Progenitor cell of endocrine pancreas (in vitro differentiated cells): ENCODE measurements around the gene F8A2. TPM values are rescaled to one million over a fixed set of nuclear protein-coding genes. Genes with fewer than 3 reads are reported as not detected.
"Not testable (repeated sequence)": the region's sequence is repeated elsewhere in the genome, so short reads cannot be mapped to it uniquely, and the experiment has no call there.

ENCODE experiments used
- DNase-seq: peaks from one replicate; pipeline ENCODE4 v3.0.0; 2021; ENCODE audit warnings: low spot score; ENCODE audit not compliant: unreplicated experiment
- H3K27ac Mint-ChIP-seq: 2 replicates; pipeline ENCODE4 v1.8.0; 2021; ENCODE audit warnings: mild to moderate bottlenecking, moderate library complexity, mixed read lengths
- H3K27me3 Mint-ChIP-seq: 2 replicates; pipeline ENCODE4 v1.8.0; 2021; ENCODE audit warnings: mixed read lengths
- H3K36me3 Mint-ChIP-seq: 2 replicates; pipeline ENCODE4 v1.8.0; 2022; ENCODE audit warnings: mixed read lengths; ENCODE audit not compliant: insufficient read depth
- H3K4me1 Mint-ChIP-seq: 2 replicates; pipeline ENCODE4 v1.8.0; 2021; ENCODE audit warnings: low read depth, mixed read lengths
- H3K4me3 Mint-ChIP-seq: 2 replicates; pipeline ENCODE4 v1.8.0; 2021; ENCODE audit warnings: low read depth, mild to moderate bottlenecking, moderate library complexity, mixed read lengths
- H3K9me3 Mint-ChIP-seq: 2 replicates; pipeline ENCODE4 v1.8.0; 2021; ENCODE audit warnings: low read depth, mixed read lengths
- microRNA-seq: library from miRNA; unstranded; fragments of <30 nt; microRNA quantifications from one replicate; pipeline ENCODE4 v1.1.0, GENCODE V29; 2020; ENCODE audit warnings: borderline number of aligned reads; ENCODE audit not compliant: unreplicated experiment
- total RNA-seq: library from RNA; stranded (reverse); gene quantifications from 2 replicates; pipeline ENCODE4 v1.2.1, GENCODE V29; 2021
- TF ChIP-seq, protein P1 (sequence below): fragments of 200-600 bp; sonication (generic); IDR thresholded peaks from one replicate; pipeline ENCODE4 v1.5.0; 2021; ENCODE audit warnings: antibody characterized with exemption, mild to moderate bottlenecking; ENCODE audit not compliant: unreplicated experiment

The F8A2 gene
- total RNA-seq, 1 donor from 2014 or later, result not detected

DNA sequence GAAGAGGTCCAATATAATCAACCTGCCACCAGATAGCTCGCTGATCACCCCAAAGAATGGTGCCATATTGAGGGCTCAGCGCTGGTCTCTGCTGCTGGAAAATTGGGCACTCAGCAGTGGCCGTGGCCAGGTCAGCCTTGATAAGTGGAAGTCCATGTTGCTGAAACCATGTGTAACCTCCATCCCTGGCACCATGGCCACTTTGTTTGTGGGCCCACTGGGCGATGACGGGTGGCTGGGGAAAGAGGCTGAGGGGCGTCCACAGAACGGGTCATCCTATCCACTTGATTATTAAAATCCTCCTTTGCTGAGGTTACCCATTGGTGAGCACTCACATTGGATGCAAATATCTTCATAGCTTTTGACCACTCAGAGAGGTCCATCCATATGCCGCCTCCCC lies 7.7 kb downstream of the F8A2 start:
- TF ChIP-seq, protein P1, sequence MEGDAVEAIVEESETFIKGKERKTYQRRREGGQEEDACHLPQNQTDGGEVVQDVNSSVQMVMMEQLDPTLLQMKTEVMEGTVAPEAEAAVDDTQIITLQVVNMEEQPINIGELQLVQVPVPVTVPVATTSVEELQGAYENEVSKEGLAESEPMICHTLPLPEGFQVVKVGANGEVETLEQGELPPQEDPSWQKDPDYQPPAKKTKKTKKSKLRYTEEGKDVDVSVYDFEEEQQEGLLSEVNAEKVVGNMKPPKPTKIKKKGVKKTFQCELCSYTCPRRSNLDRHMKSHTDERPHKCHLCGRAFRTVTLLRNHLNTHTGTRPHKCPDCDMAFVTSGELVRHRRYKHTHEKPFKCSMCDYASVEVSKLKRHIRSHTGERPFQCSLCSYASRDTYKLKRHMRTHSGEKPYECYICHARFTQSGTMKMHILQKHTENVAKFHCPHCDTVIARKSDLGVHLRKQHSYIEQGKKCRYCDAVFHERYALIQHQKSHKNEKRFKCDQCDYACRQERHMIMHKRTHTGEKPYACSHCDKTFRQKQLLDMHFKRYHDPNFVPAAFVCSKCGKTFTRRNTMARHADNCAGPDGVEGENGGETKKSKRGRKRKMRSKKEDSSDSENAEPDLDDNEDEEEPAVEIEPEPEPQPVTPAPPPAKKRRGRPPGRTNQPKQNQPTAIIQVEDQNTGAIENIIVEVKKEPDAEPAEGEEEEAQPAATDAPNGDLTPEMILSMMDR, result no peak
- DNase-seq, result no peak
- Mint-ChIP-seq H3K27me3 (no peaks in the 10 kb centered on the region), H3K36me3 (peaks cover 24% of the 10 kb centered on the region), H3K4me1 (no peaks in the 10 kb centered on the region), H3K9me3 (peaks cover 55% of the 10 kb centered on the region), H3K4me3 (no peak overlapping the region), H3K27ac (no peak overlapping the region)

DNA sequence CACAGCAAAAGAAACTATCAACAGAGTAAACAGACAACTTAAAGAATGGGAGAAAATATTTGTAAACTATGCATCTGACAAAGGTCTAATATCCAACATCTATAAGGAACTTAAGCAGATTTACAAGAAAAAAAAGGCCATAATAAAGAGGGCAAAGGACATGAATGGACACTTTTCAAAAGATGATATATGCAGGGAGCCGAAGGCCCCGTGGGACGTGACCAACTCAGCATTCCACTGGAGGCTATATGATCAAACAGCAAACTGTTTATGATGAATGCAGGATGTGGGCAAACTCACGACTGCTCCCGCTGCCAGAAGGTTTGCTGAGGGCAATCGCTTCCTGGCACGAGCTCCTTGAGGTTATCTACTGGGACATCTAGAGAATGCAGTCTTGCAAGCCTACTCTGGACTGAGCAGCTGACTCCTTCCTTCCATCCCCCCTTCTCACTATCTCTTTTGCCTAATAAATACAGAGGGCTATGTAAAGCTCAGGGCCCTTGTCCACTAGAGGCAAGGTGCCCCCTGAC lies 12.9 kb downstream of the F8A2 start:
- not testable (repeated sequence) for H3K4me3 Mint-ChIP-seq, H3K4me1 Mint-ChIP-seq, H3K27me3 Mint-ChIP-seq, H3K27ac Mint-ChIP-seq, DNase-seq
- Mint-ChIP-seq H3K9me3 (peaks cover 58% of the 10 kb centered on the region), H3K36me3 (peaks cover 30% of the 10 kb centered on the region)

DNA sequence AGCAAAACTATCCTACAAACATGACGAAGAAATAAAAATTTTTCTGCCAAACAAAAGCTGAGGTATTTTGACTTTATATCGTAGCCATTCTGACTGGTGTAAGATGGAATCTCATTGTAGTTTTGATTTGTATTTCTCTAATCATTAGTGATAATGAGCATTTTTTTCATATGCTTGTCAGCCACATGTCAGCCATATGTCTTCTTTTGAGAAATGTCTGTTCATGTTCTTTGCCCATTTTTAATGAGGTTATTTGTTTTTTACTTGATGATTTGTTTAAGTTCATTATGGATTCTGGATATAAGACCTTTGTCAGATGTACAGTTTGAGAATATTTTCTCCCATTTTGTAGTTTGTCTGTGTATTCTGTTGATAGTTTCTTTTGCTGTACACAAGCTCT lies 24.5 kb downstream of the F8A2 start:
- Mint-ChIP-seq H3K4me3 (no peak overlapping the region), H3K27ac (no peak overlapping the region), H3K9me3 (peaks cover 45% of the 10 kb centered on the region), H3K36me3 (peaks cover 12% of the 10 kb centered on the region), H3K27me3 (no peaks in the 10 kb centered on the region), H3K4me1 (no peaks in the 10 kb centered on the region)
- no peak for DNase-seq
- TF ChIP-seq, protein P1, result no peak

DNA sequence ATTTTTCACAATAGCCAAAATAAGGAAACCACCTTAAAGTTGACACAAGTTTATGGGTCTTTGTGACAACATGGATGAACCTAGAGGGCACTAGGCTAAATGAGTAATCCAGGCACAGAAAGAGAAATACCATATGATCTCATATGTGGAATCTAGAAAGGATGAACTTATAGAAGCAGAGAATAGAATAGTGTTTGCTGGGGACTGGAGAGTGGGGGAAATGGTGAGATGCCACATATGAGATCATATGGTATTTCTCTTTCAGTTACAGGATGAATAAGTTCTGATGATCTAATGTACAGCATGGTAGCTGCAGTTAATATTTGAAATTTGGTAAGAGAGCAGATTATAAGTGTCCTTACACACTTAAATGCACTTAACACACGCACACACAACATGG lies 35.9 kb downstream of the F8A2 start:
- Mint-ChIP-seq H3K4me3 (no peak overlapping the region), H3K27ac (no peak overlapping the region), H3K36me3 (peaks cover 5% of the 10 kb centered on the region), H3K4me1 (no peaks in the 10 kb centered on the region), H3K27me3 (no peaks in the 10 kb centered on the region), H3K9me3 (peaks cover 41% of the 10 kb centered on the region)
- no peak for DNase-seq
- TF ChIP-seq, protein P1, result no peak

Small RNAs within 50 kb of the gene (microRNA-seq; reads per million reads assigned to microRNA genes)
- gene MIR1184-2, result not detected

Other genes with a start within 250 kb of the F8A2 start
- gene VBP1, start 165.6 kb upstream of the F8A2 start, total RNA-seq, result 50.8 and 55.0 TPM in 2 replicates
- gene RAB39B, start 117.6 kb upstream of the F8A2 start, total RNA-seq, result 4.6 and 4.8 TPM in 2 replicates
- gene CLIC2, start 47.5 kb upstream of the F8A2 start, total RNA-seq, result 0.93 and 2.0 TPM in 2 replicates
- gene F8A3, start 76.5 kb downstream of the F8A2 start, total RNA-seq, result 4.6 and 5.2 TPM in 2 replicates
- gene SPRY3, start 230.5 kb downstream of the F8A2 start, total RNA-seq, result 1.1 and 1.4 TPM in 2 replicates
- gene TMLHE, start 230.9 kb downstream of the F8A2 start, total RNA-seq, result 30.6 and 30.7 TPM in 2 replicates